Right cardiac atrium (tissue), 5 donors: ENCODE data around the gene FADS2. TPM values are rescaled to one million over a fixed set of nuclear protein-coding genes. Genes with fewer than 3 reads are reported as not detected.
"Not testable (repeated sequence)": the region's sequence is repeated elsewhere in the genome, so short reads cannot be mapped to it uniquely, and the experiment has no call there.

Source experiments
- ATAC-seq, 2 donors: fragments of 200-7000 bp; cut with Tn5 transposase; one replicate each; pipeline versions ENCODE4 v1.8.0 to v1.9.1; 2020; ENCODE audit warnings: moderate library complexity in 2 of 2, mild to moderate bottlenecking in 1 of 2
- DNase-seq, 3 donors: peaks; one replicate each; pipeline ENCODE4 v3.0.0-alpha.2; 2020
- H3K27ac ChIP-seq: one replicate; pipeline ENCODE4 v1.5.1; 2013; ENCODE audit warnings: mild to moderate bottlenecking, low read length, control low read depth, moderate library complexity
- H3K27me3 ChIP-seq: one replicate; pipeline ENCODE4 v1.6.1; 2013; ENCODE audit not compliant: control insufficient read depth, insufficient read depth
- H3K4me1 ChIP-seq: one replicate; pipeline ENCODE4 v1.6.1; 2013; ENCODE audit warnings: low read length; ENCODE audit not compliant: control insufficient read depth, insufficient read depth
- H3K4me3 ChIP-seq: one replicate; pipeline ENCODE4 v1.5.1; 2013; ENCODE audit warnings: low read length, control low read depth
- H3K9me3 ChIP-seq: one replicate; pipeline ENCODE4 v1.6.1; 2013; ENCODE audit warnings: low read length; ENCODE audit not compliant: control insufficient read depth
- WGBS: extraction: QIAGEN DNeasy Blood & Tissue Kit; methylation state at CpG from one replicate; pipeline ENCODE4 v1.1.7; 2013; 5-methylcytosine and 5-hydroxymethylcytosine counted together
- intact Hi-C, 4 donors: fragments of 100-400 bp; cut with DNase I; formaldehyde crosslinking; loops; one replicate each; pipeline versions ENCODE4 v1.11.0 to v1.14.0; 2022 to 2023
- polyA plus RNA-seq: library from polyadenylated mRNA; stranded (reverse); fragments of 200-250 nt; gene quantifications from one replicate; pipeline ENCODE4 v1.2.3, GENCODE V29; 2013
- total RNA-seq, 4 donors: library from RNA; stranded (reverse); fragmentation: NEBNext Ultra II Directional; extraction: Animal tissue kit (Norgen Biotek cat#: 25700); gene quantifications; one replicate each; pipeline ENCODE4 v1.2.1, GENCODE V29; 2021
- donor health status: healthy with polysubstance abuse.
- donor health status: DM: no; HTN: yes; CAD: no.
- donor health status: DM: no; HTN: no; CAD: no.
- donor health status: DM: no; HTN: yes; CAD: no; lungs with severe emphysema.
- donor health status: DM: yes; HTN: yes; CAD: no.

The FADS2 gene
- total and polyA plus RNA-seq, 5 donors, result 16.4 to 38.1 (median 30.6) TPM

GRCh38 chr11:61872935-61873565 lies 45.0 kb downstream of the FADS2 start:
- ATAC-seq (no peak), DNase-seq (no peak)
- Histone ChIP-seq H3K9me3 (no peaks in the 10 kb centered on the region), H3K27ac (no peak overlapping the region), H3K4me1 (peaks cover 6% of the 10 kb centered on the region), H3K4me3 (no peak overlapping the region), H3K27me3 (no peaks in the 10 kb centered on the region)
- 91% methylated on average over 20 of the region's 20 CpGs for WGBS
- intact Hi-C loops, result no loop called here

- Histone ChIP-seq H3K27me3 (no peaks in the 10 kb centered on the region), H3K9me3 (no peaks in the 10 kb centered on the region), H3K4me3 (no peak overlapping the region), H3K27ac (peak overlapping the region; percentile 52), H3K4me1 (peaks cover 6% of the 10 kb centered on the region)
- intact Hi-C loops, result no loop called here
- WGBS, result 76% methylated on average over 16 of the region's 16 CpGs
- DNase-seq, result no peak
- ATAC-seq, result no peak
Observed at GRCh38 chr11:61873588-61874376, 45.7 kb downstream of the FADS2 start.

- peak; percentile 50 to 81 (median 74) for DNase-seq
- ATAC-seq, result peak; percentile 2 to 23
- 67% methylated on average over 12 of the region's 12 CpGs for WGBS
- H3K27me3 ChIP-seq, result no peaks in the 10 kb centered on the region
- H3K9me3 ChIP-seq, result no peaks in the 10 kb centered on the region
- intact Hi-C loops, result no loop called here
- peaks cover 6% of the 10 kb centered on the region for H3K4me1 ChIP-seq
- no peak overlapping the region for H3K4me3 ChIP-seq
- peak overlapping the region; percentile 52 for H3K27ac ChIP-seq
Observed at GRCh38 chr11:61874377-61874809, 46.3 kb downstream of the FADS2 start.

GRCh38 chr11:61874853-61875252 lies 46.8 kb downstream of the FADS2 start:
- Histone ChIP-seq H3K27me3 (no peaks in the 10 kb centered on the region), H3K4me1 (peaks cover 5% of the 10 kb centered on the region), H3K4me3 (no peak overlapping the region), H3K27ac (peak overlapping the region; percentile 16), H3K9me3 (no peaks in the 10 kb centered on the region)
- DNase-seq (no peak), ATAC-seq (no peak)
- 67% methylated on average over 3 of the region's 3 CpGs for WGBS
- intact Hi-C loops, result no loop called here

GRCh38 chr11:61875698-61876097 lies 47.6 kb downstream of the FADS2 start:
- 98% methylated on average over 14 of the region's 14 CpGs for WGBS
- no peak overlapping the region for H3K4me3 ChIP-seq
- H3K27ac ChIP-seq, result no peak overlapping the region
- no peaks in the 10 kb centered on the region for H3K9me3 ChIP-seq
- H3K27me3 ChIP-seq, result no peaks in the 10 kb centered on the region
- no peaks in the 10 kb centered on the region for H3K4me1 ChIP-seq
- ATAC-seq (no peak), DNase-seq (no peak)
- intact Hi-C loops, result no loop called here

- Histone ChIP-seq H3K9me3 (no peaks in the 10 kb centered on the region), H3K27me3 (no peaks in the 10 kb centered on the region), H3K27ac (no peak overlapping the region), H3K4me3 (no peak overlapping the region), H3K4me1 (no peaks in the 10 kb centered on the region)
- ATAC-seq (no peak), DNase-seq (no peak)
- 89% methylated on average over 7 of the region's 7 CpGs for WGBS
- intact Hi-C loops, result no loop called here
Observed at GRCh38 chr11:61879152-61879551, 51.1 kb downstream of the FADS2 start.

- no peaks in the 10 kb centered on the region for H3K4me1 ChIP-seq
- no peaks in the 10 kb centered on the region for H3K9me3 ChIP-seq
- intact Hi-C loops, result no loop called here
- no peak overlapping the region for H3K4me3 ChIP-seq
- WGBS, result 87% methylated on average over 11 of the region's 11 CpGs
- DNase-seq, result no peak
- no peak for ATAC-seq
- H3K27me3 ChIP-seq, result no peaks in the 10 kb centered on the region
- no peak overlapping the region for H3K27ac ChIP-seq
Observed at GRCh38 chr11:61880031-61880430, 51.9 kb downstream of the FADS2 start.

GRCh38 chr11:61880454-61880853 lies 52.4 kb downstream of the FADS2 start:
- intact Hi-C loops, result no loop called here
- DNase-seq, result no peak
- Histone ChIP-seq H3K4me1 (no peaks in the 10 kb centered on the region), H3K4me3 (no peak overlapping the region), H3K27ac (no peak overlapping the region), H3K9me3 (no peaks in the 10 kb centered on the region), H3K27me3 (no peaks in the 10 kb centered on the region)
- no peak for ATAC-seq
- WGBS, result 80% methylated on average over 6 of the region's 6 CpGs

GRCh38 chr11:61881397-61881796 lies 53.3 kb downstream of the FADS2 start:
- Histone ChIP-seq H3K4me1 (no peaks in the 10 kb centered on the region), H3K9me3 (no peaks in the 10 kb centered on the region), H3K27me3 (no peaks in the 10 kb centered on the region), H3K27ac (peak overlapping the region; percentile 48), H3K4me3 (no peak overlapping the region)
- intact Hi-C loops, result no loop called here
- DNase-seq (no peak), ATAC-seq (no peak)
- 74% methylated on average over 3 of the region's 3 CpGs for WGBS

GRCh38 chr11:61882267-61882666 lies 54.2 kb downstream of the FADS2 start:
- H3K27me3 ChIP-seq, H3K9me3 ChIP-seq, ATAC-seq, intact Hi-C loops, H3K27ac ChIP-seq, H3K4me3 ChIP-seq, DNase-seq, H3K4me1 ChIP-seq: not testable (repeated sequence)
- WGBS, result 94% methylated on average over 3 of the region's 3 CpGs

GRCh38 chr11:61882879-61883278 lies 54.8 kb downstream of the FADS2 start:
- ATAC-seq (no peak), DNase-seq (no peak)
- Histone ChIP-seq H3K27me3 (no peaks in the 10 kb centered on the region), H3K27ac (no peak overlapping the region), H3K4me3 (no peak overlapping the region), H3K4me1 (peaks cover 6% of the 10 kb centered on the region), H3K9me3 (no peaks in the 10 kb centered on the region)
- 80% methylated on average over 6 of the region's 6 CpGs for WGBS
- intact Hi-C loops, result no loop called here
